ENCODE results near the gene PIGQ.

Gene PIGQ

DNA sequence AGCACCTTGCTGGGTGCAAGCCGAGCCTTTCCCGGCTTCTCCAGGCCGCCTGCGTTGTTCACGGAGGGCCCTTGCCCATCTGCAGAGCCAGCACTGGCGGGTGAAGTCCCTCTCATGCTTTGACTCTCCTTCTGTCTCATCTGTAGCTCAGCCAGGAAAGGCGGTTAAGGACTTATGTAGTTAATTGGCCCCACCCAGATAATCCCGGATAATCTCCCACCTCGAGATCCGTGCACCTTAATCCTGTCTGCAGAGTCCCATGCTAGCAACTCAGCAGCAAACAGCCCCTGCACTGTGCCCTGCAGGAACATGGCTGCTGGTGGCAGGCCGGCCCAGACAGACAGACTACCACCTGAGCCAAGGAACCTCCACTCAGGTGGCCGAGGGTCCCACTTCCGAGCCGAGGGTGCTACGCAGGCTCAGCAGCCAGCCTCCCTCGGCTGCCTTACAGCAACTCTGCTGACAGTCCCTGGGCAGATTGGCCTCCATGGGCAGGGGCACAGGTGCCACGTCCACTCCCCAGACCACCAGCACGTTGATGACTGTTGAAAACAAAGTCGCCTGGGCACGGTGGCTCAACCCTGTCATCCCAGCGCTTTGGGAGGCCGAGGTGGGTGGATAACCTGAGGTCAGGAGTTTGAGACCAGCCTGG lies 37.0 kb downstream of the PIGQ start:
- H3K9ac ChIP-seq (ENCODE audit: low read depth, low read length) = no peak overlapping the region

DNA sequence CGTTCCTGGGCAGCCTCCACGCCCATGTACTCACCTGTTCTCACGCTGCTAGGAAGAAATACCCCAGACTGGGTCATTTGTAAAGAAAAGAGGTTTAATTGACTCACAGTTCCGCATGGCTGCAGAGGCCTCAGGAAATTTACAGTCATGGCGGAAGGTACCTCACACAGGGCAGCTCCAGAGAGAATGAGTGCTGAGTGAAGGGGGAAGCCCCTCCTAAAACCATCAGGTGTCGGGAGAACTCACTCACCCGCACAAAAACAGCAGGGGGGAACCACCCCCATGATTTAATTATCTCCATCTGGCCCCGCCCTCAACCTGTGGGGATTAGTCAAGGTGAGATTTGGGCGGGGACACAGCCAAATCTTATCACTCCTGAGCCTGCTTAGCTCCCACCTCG lies 38.3 kb downstream of the PIGQ start:
- no peak overlapping the region for H3K27ac ChIP-seq (ENCODE audit: low read depth, low read length)

More for the DNA sequence above, 37.0 kb downstream of the PIGQ start:
- Histone ChIP-seq H3K27ac (ENCODE audit: low read depth, low read length) (no peak overlapping the region), H3K9me3 (ENCODE audit: control insufficient read depth, insufficient read depth, low read length) (no peaks in the 10 kb centered on the region), H3K27me3 (ENCODE audit: control insufficient read depth, insufficient read depth, low read length) (no peaks in the 10 kb centered on the region), H3K4me1 (ENCODE audit: control insufficient read depth, insufficient read depth, low read length) (no peaks in the 10 kb centered on the region), H3K36me3 (ENCODE audit: control insufficient read depth, insufficient read depth, low read length) (no peaks in the 10 kb centered on the region), H3K4me3 (ENCODE audit: low read depth, low read length) (no peak overlapping the region)

DNA sequence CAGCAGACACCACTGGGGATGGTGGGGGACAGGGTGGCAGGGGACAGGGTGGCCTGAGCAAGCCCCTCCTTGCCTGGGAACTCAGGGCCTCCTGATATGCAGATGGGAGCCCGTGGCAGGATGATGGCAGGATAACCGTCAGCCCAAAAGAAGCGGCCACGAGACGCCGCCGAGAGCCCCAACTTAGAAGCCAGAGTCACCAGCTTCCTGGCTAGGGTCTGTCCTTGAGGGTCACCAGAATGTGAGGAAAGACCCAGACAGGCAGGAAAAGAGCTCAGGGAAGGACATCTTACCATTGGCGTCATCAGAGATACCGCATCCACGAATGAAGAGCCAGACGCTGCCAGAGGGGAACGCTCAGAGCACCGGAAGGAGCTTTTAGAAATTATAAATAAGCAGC lies 39.5 kb downstream of the PIGQ start:
- no peak overlapping the region for H3K27ac ChIP-seq (ENCODE audit: low read depth, low read length)
- H3K36me3 ChIP-seq (ENCODE audit: control insufficient read depth, insufficient read depth, low read length) = no peaks in the 10 kb centered on the region
- H3K27me3 ChIP-seq (ENCODE audit: control insufficient read depth, insufficient read depth, low read length) = no peaks in the 10 kb centered on the region
- H3K4me1 ChIP-seq (ENCODE audit: control insufficient read depth, insufficient read depth, low read length) = no peaks in the 10 kb centered on the region
- H3K4me3 ChIP-seq (ENCODE audit: low read depth, low read length) = no peak overlapping the region
- H3K9me3 ChIP-seq (ENCODE audit: control insufficient read depth, insufficient read depth, low read length) = no peaks in the 10 kb centered on the region
- H3K9ac ChIP-seq (ENCODE audit: low read depth, low read length) = no peak overlapping the region

More for the DNA sequence above, 38.3 kb downstream of the PIGQ start:
- Histone ChIP-seq H3K9ac (ENCODE audit: low read depth, low read length) (no peak overlapping the region), H3K4me3 (ENCODE audit: low read depth, low read length) (no peak overlapping the region), H3K9me3 (ENCODE audit: control insufficient read depth, insufficient read depth, low read length) (no peaks in the 10 kb centered on the region), H3K4me1 (ENCODE audit: control insufficient read depth, insufficient read depth, low read length) (no peaks in the 10 kb centered on the region), H3K27me3 (ENCODE audit: control insufficient read depth, insufficient read depth, low read length) (no peaks in the 10 kb centered on the region), H3K36me3 (ENCODE audit: control insufficient read depth, insufficient read depth, low read length) (no peaks in the 10 kb centered on the region)

DNA sequence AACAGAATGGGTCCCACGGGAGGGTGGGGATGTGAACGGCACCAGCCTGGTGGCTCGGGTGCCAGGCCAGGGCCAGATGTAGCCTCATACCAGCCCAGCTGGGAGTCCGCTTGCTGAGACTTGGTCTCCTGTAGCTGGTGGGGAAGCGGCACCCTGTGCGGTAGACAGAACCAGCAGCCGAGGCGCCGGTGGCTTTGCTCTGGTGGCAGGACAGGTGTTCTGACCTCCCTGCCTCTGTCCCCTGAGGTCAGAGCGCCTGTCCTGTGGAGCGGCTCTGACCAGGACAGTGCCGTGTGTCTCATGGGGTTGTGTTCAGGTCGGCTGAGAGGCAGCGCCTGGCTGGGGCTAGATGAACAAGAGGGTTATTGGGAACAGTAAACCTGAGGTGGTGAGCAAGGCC lies 40.2 kb downstream of the PIGQ start:
- H3K27ac ChIP-seq (ENCODE audit: low read depth, low read length) = no peak overlapping the region
- H3K9me3 ChIP-seq (ENCODE audit: control insufficient read depth, insufficient read depth, low read length) = no peaks in the 10 kb centered on the region

DNA sequence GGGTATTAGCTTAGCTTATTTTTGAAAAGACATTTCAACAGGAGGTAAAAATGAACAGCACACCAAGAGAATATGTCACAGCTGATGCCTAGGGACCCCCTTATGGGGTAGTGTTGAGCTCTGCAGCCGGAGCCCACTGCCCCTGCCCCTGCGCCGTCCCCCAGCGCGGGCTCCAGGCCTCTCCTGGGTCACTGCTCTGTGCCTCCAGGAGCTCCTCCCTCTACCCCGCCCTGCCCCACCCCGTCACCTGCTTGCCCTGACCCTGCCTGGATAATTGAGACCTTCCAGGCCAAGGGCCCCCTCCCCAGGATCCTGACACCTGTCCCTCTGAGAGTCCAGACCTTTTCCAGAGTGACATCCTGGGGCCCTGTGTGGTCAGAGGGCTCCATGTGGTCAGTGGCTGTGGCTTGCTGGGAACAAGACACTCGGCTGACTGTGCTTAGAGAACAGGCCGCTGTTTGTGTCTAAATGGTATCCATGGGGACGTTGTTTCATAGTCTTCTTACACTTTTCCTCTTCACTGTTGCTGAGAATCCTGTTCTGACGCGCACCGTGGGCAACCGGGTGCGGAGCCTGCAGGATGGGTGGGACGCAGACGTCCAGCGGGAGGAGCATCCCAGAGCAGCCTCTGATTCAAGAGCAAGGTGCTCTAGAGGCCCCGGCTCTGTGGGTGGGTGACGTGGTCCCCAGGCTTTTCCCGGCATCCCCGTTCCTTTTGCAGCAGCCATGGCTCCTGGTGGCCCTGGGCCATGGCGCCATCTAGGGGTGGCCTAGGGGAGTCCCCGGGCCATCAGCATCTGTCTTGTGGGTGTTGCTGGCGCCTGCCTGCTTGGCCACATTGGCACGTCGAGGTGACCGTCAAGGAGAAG lies 41.0 kb downstream of the PIGQ start:
- Histone ChIP-seq H3K9me3 (ENCODE audit: control insufficient read depth, insufficient read depth, low read length) (no peaks in the 10 kb centered on the region), H3K4me1 (ENCODE audit: control insufficient read depth, insufficient read depth, low read length) (no peaks in the 10 kb centered on the region), H3K4me3 (ENCODE audit: low read depth, low read length) (no peak overlapping the region), H3K9ac (ENCODE audit: low read depth, low read length) (no peak overlapping the region), H3K27ac (ENCODE audit: low read depth, low read length) (no peak overlapping the region), H3K36me3 (ENCODE audit: control insufficient read depth, insufficient read depth, low read length) (no peaks in the 10 kb centered on the region), H3K27me3 (ENCODE audit: control insufficient read depth, insufficient read depth, low read length) (no peaks in the 10 kb centered on the region)

More for the DNA sequence above, 40.2 kb downstream of the PIGQ start:
- no peaks in the 10 kb centered on the region for H3K4me1 ChIP-seq (ENCODE audit: control insufficient read depth, insufficient read depth, low read length)
- H3K4me3 ChIP-seq (ENCODE audit: low read depth, low read length) = no peak overlapping the region
- H3K27me3 ChIP-seq (ENCODE audit: control insufficient read depth, insufficient read depth, low read length) = no peaks in the 10 kb centered on the region
- H3K9ac ChIP-seq (ENCODE audit: low read depth, low read length) = no peak overlapping the region
- H3K36me3 ChIP-seq (ENCODE audit: control insufficient read depth, insufficient read depth, low read length) = no peaks in the 10 kb centered on the region

DNA sequence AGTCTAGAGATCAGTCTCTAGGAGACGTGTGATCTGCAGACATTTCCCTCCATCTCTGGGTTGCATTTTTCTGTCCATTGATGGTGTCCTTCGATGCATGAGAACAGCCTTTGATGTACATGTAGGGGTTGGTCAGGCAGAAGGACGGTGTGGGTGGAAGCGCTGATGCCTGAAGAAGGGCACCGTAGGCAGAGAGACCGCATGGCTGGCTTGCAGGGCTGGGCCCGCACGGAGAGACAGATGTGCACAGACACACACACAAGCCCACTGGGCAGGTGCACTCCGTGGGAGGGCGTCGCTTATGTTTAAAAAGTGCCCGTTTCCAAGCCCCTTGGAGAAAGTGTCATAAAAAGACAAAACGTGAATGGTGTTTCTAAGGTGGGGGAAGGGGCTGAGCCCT lies 45.4 kb downstream of the PIGQ start:
- no peaks in the 10 kb centered on the region for H3K36me3 ChIP-seq (ENCODE audit: control insufficient read depth, insufficient read depth, low read length)
- no peaks in the 10 kb centered on the region for H3K27me3 ChIP-seq (ENCODE audit: control insufficient read depth, insufficient read depth, low read length)
- no peaks in the 10 kb centered on the region for H3K4me1 ChIP-seq (ENCODE audit: control insufficient read depth, insufficient read depth, low read length)
- H3K4me3 ChIP-seq (ENCODE audit: low read depth, low read length) = no peak overlapping the region
- H3K27ac ChIP-seq (ENCODE audit: low read depth, low read length) = no peak overlapping the region
- no peak overlapping the region for H3K9ac ChIP-seq (ENCODE audit: low read depth, low read length)
- no peaks in the 10 kb centered on the region for H3K9me3 ChIP-seq (ENCODE audit: control insufficient read depth, insufficient read depth, low read length)

DNA sequence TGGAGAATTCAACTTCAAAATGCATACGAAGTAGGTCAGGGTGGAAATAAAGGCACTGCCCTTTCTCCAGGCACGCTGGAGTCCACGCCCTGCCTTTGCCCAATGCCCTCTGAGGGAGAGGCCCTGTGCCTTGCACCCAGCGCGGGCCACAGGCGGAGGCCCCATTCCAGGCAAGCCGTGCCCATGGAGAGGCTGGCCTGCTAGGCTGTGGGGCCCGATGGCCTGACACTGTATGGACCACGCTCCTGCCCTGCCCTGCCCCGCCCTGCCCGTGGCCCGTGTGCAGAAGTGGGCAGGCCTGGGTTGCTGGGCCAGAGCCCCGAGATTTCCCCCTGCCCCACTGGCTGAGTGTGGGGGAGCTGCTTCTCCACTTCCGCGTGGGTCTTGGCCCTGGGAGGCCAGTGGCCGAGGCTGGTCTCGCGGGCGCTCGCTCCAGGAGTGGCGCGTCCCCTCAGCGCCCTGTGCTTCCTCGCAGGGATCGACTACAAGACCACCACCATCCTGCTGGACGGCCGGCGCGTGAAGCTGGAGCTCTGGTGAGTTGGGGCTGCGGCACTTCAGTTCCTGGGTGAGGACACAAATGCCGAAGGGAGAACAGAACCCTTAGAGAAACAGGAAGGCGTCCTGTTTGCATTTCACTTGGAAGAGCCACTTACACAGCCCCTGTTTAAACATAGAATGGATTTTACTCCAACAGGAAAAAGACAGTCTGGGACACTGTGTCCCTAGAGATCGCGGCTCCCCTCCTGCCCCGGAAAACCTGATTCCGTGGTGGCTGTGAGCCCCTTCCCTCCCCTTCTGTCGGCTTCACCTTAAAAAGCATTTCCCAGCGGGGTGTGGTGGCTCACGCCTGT lies 47.2 kb downstream of the PIGQ start:
- no peaks in the 10 kb centered on the region for H3K9me3 ChIP-seq (ENCODE audit: control insufficient read depth, insufficient read depth, low read length)
- H3K4me3 ChIP-seq (ENCODE audit: low read depth, low read length) = no peak overlapping the region
- H3K36me3 ChIP-seq (ENCODE audit: control insufficient read depth, insufficient read depth, low read length) = no peaks in the 10 kb centered on the region
- H3K9ac ChIP-seq (ENCODE audit: low read depth, low read length) = no peak overlapping the region
- no peaks in the 10 kb centered on the region for H3K4me1 ChIP-seq (ENCODE audit: control insufficient read depth, insufficient read depth, low read length)
- no peak overlapping the region for H3K27ac ChIP-seq (ENCODE audit: low read depth, low read length)
- H3K27me3 ChIP-seq (ENCODE audit: control insufficient read depth, insufficient read depth, low read length) = no peaks in the 10 kb centered on the region

DNA sequence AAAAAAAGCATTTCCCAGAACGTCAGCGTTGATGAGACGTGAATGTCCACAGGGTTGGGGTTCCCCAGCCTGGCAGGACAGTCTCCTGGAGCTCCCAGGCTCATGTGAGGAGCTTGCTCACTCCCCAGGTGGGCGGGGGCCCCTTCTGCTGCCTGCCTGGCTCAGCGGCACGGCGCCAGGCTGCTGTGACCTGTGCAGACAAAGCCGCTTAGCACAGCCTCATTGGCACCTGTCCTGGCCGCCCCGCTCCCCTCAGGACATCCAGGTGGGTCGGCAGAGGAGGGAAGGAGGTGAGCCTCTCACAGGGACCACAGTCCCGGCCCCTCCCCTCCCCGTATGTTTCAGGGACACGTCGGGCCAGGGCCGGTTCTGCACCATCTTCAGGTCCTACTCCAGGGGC lies 48.1 kb downstream of the PIGQ start:
- no peaks in the 10 kb centered on the region for H3K27me3 ChIP-seq (ENCODE audit: control insufficient read depth, insufficient read depth, low read length)
- H3K4me1 ChIP-seq (ENCODE audit: control insufficient read depth, insufficient read depth, low read length) = no peaks in the 10 kb centered on the region
- no peaks in the 10 kb centered on the region for H3K9me3 ChIP-seq (ENCODE audit: control insufficient read depth, insufficient read depth, low read length)
- H3K27ac ChIP-seq (ENCODE audit: low read depth, low read length) = no peak overlapping the region
- no peak overlapping the region for H3K4me3 ChIP-seq (ENCODE audit: low read depth, low read length)
- H3K36me3 ChIP-seq (ENCODE audit: control insufficient read depth, insufficient read depth, low read length) = no peaks in the 10 kb centered on the region
- H3K9ac ChIP-seq (ENCODE audit: low read depth, low read length) = no peak overlapping the region

DNA sequence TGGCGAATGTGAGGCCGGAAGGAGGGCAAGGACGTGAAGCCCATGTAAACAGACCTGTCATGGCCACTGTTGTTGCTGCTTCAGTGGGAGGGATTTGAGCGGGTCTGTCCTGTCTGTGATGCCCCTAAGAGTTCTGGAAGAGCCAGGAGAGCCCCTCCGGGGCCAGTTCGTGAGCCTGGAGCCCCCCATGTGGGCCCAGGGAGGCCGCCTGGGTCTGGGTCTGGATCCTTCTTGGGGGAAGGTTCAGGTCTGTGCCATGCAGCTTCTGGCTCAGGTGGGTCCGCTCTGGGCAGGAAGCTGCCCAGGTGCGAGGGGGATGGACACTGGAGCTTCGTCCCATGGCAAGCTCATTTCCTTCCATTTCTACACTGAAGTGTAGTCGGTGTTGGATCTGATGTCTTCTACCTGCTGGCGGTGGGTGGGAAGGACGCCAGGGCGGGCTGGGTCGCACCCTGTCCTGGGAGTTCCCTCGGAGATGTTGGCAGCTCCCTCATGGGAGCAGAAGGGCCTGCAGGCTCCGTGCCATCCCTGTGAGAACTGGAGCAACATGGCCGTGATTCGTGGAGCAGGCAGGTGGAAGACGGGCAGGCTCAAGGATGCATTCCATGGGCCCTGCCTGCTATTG lies 49.8 kb downstream of the PIGQ start:
- Histone ChIP-seq H3K4me3 (ENCODE audit: low read depth, low read length) (no peak overlapping the region), H3K27ac (ENCODE audit: low read depth, low read length) (no peak overlapping the region), H3K36me3 (ENCODE audit: control insufficient read depth, insufficient read depth, low read length) (no peaks in the 10 kb centered on the region), H3K4me1 (ENCODE audit: control insufficient read depth, insufficient read depth, low read length) (no peaks in the 10 kb centered on the region), H3K27me3 (ENCODE audit: control insufficient read depth, insufficient read depth, low read length) (no peaks in the 10 kb centered on the region), H3K9me3 (ENCODE audit: control insufficient read depth, insufficient read depth, low read length) (no peaks in the 10 kb centered on the region), H3K9ac (ENCODE audit: low read depth, low read length) (no peak overlapping the region)

DNA sequence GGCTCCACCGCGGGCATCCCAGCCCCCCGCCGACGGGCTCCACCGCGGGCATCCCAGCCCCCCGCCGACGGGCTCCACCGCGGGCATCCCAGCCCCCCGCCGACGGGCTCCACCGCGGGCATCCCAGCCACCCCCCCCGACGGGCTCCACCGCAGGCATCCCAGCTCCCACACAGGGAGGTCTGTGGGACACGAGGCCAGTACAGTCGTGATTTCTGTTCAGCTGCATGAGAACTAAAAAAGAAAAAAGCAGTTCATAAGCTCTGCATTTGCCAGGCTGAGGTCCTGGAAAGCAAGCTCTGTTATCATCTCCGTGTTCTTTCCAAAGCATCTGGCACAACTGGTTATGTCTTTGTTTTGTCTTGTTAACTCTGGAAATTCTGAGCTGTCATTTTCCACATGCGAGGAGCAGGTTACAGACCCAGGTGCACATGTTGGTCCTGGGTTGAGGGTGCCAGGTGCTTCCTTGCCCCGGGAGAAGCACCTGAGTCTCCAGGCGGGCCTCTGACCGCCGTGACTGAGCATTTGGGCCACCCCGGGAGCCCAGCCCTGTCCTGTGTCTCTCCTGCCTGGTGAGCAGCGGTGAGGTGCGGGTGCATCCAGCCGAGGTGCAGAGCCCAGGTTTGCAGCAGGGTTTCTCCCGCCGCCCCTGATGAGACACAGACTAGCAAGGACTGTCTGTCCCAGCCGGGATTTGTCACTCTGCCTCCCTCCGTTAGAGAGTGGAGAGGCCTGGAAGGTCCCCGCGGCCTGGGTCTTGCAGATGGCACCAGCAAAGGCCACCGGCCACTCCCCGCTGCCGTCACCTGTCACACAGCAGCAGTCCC lies 51.1 kb downstream of the PIGQ start:
- no peak overlapping the region for H3K4me3 ChIP-seq (ENCODE audit: low read depth, low read length)
- peaks cover 1% of the 10 kb centered on the region; the same call in 1 of the 2 replicates for H3K36me3 ChIP-seq (ENCODE audit: control insufficient read depth, insufficient read depth, low read length)
- H3K4me1 ChIP-seq (ENCODE audit: control insufficient read depth, insufficient read depth, low read length) = no peaks in the 10 kb centered on the region
- no peaks in the 10 kb centered on the region for H3K27me3 ChIP-seq (ENCODE audit: control insufficient read depth, insufficient read depth, low read length)
- H3K9ac ChIP-seq (ENCODE audit: low read depth, low read length) = no peak overlapping the region
- H3K9me3 ChIP-seq (ENCODE audit: control insufficient read depth, insufficient read depth, low read length) = no peaks in the 10 kb centered on the region
- H3K27ac ChIP-seq (ENCODE audit: low read depth, low read length) = no peak overlapping the region
